Astrocyte of the hippocampus (primary cell): ENCODE data around the gene IRF8.
A peak's percentile ranks its signal among the peaks of the same experiment; 100 is the strongest.
"Not testable (repeated sequence)": the region's sequence is repeated elsewhere in the genome, so short reads cannot be mapped to it uniquely, and the experiment has no call there.

Experiments
- DNase-seq: peaks from one replicate; pipeline ENCODE4 v3.0.0; 2011; ENCODE audit warnings: low read depth, low spot score

The IRF8 gene

DNA sequence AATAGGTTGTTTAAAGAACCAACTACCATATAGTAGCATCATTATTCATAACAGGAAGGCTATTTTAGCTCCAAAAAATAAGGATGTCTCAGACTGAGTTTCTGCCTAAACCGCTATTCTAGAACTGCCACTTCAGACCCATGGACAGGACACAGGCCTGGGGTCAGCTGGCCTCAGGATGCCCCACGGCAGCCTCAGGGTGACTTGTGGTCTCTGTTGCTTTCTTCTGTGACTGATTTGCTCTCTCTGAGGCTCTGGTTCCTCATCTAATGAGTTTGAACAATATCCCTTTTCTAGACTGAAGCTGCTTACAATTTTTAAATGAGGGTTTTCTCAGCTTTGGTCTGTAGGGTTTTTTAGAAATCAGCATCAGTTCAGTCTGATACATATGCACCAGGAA lies 31.8 kb upstream of the IRF8 start:
- DNase-seq = no peak

DNA sequence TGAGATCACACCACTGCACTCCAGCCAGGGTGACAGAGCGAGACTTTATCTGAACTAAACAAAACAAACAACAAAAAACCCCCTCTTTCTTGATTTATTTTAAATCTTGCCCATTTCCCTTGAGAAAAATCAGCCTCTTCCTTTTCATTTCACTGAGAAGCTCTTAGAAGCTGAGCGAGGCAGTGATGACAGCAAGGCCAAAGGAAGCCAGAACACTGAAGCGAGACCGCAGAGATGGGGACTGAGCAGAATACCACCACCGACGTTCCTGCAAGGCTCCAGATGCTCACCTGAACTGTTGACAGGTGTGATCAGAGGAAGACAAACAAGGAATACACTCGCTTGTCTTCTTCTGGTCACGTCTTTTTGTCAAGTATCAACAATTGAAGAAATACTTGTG lies 30.5 kb upstream of the IRF8 start:
- DNase-seq = no peak

DNA sequence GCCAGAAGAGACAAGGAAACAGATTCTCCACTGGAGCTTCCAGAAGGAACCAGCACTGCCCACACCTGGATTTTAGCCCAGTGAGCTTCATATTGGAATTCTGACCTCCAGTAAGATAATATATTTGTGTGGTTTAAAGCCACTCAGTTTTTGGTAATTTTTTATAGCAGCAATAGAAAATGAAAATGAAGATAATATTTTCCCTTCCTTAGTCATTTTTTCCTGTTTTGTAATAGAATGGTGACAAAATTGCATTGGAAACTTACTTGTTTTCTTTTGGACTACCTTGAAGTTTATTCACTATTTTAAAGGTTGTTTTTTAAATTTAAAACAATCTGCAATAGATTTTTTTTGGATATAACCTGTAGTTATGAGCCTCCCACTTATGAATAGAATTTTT lies 29.8 kb upstream of the IRF8 start:
- no peak for DNase-seq

DNA sequence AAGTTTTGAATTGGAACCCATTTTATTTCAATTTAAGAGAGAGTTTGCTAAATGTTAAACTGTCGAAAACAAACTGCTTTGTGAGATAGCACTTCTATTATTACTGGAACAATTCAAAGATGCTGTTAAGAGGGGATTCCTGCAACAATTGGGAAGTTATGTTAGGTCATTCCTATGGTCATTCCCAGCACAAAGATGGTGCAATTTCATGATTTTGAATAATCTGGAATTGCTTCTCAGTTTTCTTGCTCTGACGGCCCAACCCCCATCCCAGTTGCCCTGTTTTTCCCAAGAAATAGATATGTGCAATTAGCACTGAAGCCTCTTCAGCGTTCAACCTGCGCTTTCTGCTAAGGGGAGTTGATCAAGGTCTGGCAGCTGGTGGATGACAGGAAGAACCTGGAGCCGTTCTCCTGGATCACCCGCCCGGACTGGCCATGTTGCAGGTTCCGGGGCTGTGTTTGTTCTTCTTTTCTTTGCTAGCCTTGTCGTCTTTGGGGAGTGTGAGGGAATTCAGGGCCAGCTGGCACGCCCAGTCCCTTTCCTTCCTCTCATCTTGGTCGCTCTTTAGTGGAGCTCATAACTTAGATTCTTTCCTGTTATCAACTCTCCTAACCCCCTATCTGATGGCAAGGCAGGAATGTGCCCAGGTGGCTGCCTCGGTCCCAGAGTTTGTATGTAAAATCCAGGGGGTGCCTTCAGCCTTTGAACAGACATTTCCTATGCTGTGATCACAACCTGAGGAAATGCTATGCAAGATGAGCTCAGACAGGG lies 29.0 kb upstream of the IRF8 start:
- no peak for DNase-seq

DNA sequence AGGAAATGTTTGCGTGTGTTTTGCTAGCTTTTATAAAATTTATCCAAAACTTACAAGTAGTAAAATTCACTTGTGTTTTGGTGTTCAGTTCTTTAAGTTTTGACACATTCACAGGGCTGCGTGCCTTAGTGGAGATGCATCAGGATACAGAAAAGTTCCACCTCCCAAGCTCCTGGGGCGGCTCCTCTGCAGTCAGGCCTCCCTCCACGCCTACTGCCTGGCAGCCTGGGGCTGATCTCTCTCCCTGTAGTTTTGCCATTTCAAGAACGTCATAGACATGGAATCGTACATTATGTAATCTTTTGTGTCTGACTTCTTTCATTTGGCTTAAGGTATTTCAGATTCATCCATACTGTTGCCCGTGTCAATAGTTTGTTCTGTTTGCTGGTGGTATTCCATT lies 27.2 kb upstream of the IRF8 start:
- DNase-seq = no peak

DNA sequence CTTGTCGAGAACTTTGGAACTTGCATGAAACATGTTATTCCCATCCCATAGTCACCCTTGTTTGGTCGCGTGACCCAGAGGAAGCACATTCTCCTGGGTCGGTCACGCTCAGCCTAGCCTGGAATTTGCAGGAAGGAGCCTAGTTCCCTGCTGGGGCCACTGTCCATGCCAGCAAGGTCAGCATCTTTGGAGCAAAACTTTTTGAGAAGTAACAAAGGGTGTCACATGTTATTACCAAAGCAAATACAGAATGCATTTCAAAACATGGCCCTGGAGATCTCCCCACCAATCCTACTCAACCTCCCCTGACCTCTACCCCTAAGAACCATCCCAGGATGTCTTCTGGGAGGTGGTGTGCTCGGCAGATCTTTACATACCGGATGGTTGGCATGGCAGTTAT lies 26.2 kb upstream of the IRF8 start:
- no peak for DNase-seq

DNA sequence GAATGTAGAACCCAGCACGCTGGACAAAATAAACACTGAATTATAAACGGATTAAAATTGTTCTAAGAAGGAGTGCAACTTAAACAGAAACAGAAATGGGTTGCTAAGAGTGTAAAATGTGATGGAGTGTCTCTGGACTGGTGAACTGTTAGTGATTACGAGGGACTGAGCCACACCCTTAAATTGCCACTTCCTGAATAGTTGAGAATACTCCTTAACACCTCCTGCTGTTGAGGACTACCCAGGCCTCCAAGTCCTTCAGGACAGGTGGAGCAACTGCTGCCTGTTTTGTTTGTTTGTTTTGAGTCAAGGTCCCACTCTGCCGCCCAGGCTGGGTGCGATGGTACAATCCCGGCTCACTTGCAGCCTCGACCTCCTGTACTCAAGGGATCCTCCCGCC lies 25.8 kb upstream of the IRF8 start:
- no peak for DNase-seq

DNA sequence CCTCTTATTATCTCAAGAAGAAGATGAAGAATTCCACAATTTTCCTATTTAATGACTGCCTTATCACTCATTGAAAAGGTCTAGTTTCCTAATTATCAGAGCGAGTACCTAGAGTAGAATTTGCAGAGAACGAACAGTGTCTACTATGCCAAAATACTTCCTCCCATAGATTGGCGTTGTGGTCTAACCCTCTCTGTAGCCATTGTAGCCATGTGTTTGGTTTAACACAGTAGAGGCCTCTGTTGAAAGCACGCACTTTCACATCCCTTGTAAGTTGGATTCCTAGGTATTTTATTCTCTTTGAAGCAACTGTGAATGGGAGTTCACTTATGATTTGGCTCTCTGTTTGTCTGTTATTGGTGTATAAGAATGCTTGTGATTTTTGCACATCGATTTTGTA lies 24.9 kb upstream of the IRF8 start:
- not testable (repeated sequence) for DNase-seq

DNA sequence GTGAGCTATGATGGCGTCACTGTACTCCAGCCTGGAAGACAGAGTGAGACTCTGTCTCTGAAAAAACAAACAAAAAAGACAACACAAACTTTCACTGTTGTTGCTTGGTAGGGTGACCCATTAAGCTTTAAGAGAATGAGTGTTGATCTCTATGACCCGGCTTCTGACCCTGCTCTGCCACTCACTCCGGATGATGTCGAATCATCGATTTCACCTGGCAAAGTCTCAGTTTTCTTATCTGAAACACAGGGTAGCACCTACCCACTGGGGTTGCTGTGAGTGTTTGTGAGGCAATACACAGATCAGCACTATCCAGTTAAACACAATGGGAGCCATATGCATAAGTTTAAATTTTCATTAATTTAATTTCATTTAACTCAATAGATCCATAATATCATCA lies 20.6 kb upstream of the IRF8 start:
- DNase-seq = no peak

DNA sequence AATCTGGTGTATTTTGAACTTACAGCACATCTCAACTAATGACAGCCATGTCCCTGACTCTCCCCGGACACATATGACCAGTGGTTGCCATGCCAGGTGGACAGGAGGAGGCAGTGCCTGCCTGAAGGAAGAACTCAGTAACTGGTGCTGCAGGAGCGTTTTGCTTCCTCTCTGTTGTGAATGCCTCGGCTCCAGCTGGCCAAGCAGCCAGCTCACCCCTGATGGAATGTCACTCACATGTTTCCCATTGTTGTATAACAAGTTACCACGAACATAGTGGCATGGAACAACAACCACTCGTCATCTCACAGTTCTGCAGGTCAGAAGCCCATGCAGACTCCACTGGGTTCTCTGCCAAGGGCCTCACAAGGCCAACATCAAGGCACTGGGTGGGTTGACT lies 20.1 kb upstream of the IRF8 start:
- DNase-seq = peak; percentile 61

DNA sequence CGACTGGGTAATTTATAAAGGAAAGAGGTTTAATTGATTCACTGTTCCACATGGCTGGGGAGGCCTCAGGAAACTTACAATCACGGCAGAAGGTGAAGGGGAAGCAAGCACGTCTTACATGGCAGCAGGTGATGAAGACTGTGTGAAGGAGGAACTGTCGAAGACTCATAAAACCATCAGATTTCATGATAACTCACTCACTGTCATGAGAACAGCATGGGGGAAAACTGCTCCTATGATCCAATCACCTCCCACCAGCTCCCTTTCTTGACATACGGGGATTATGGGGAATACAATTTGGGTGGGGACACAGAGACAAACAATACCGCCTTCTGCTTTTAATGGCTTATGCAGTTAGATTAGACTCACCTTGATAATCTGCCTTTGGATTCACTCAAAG lies 19.4 kb upstream of the IRF8 start:
- no peak for DNase-seq

DNA sequence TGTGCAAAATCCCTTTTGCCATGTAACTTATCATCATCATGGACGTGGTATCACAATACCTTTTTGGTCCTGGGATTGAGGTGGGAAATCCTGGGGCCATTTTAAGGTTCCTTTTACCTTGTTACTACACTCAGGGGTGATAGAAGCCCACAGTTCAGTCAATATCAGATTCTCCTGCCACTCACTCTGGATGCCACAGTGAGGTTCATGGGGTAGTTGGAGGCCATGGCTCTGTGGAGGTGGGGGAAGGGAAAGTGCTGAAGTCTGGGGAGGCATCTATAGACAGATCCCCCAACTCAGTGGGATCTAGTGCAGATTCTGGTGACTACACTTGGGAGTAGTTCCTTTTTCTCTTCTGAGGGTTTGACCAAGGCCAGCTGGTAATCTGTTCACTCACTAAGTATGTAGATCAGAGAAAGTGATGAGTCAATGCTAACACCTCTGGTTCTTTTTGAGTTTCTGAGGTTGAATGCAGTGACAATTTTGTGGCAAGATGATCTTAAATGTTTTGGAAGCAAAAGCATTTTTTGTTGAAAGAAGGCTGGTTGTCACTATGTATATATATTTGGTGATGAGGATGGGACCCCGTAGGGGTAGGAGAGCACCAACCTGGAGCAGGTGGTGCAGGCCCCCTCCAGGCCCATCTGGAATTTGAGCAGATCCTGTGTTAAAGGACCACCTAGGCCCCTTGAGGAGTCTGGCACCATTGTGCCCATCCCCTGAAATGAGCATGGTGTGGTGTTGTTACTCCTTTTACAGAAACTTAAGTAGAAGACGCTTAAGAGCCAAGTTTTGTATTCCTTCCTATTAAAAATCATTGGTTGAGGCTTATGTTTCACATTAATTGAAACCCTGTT lies 18.8 kb upstream of the IRF8 start:
- no peak for DNase-seq

DNA sequence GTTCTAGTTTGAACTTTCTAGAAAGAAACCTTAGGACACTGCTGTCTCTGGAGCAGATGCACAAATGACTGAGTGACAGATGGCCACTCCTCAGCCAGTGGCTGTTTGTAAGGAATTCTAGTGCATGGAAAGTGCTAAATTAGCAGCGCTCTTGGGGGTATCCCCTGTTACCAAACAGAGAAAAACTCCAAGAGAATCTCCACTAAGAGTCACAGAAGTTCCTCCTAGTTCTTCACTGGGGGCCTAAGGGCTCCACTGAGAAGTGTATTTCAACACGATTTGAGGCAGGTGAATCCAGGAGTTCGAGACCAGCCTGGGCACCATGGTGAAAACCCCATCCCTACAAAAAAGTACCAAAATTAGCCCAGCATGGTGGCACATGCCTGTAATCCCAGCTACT lies 18.1 kb upstream of the IRF8 start:
- no peak for DNase-seq

DNA sequence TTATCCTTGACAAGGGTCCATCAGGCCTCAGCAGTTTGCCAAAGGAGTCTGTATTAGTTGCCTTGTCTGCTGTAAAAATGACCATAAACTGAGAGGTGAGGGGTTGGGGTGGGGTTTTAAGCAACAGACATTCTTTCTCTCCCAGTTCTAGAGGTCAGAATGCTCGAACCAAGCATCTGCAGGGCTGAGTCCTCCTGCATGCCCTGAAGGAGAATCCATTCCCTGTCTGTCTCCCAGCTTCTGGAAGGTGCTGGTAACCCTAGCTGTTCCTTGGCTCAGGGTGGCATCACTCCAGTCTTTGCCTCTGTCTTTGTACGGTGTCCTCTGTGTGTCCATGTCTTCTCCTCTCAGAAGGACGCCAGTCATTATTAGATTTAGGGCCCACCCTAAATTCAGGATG lies 17.5 kb upstream of the IRF8 start:
- DNase-seq = no peak

DNA sequence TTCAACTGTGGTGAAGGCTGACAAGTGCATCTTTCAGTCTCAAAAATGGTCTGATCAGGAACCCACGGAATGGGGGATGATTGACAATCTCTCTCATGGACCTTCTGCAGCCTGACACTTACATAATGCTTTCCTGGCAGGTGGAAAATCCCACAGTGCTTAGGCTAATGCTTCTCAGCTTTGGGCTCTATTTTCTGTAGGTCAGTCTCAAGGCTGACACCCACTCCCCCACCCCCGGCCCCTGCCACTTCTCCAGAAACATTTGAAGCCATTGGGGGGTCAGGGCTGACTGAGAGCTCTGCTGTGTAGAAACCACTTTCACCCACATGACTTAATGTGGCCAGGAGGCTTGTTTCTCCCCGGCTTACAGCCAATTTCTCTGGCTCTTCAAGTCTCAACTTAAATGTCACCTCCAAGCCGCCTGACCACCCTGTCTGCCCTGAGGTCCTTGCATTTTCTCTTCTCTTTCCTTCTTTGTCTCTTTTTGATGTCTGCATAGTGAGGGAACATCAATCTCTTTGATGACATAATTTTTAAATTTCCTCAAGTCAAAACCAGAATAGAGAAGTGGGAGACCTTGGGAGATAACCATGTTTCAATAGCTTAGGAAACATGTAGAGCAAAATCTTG lies 16.7 kb upstream of the IRF8 start:
- no peak for DNase-seq

DNA sequence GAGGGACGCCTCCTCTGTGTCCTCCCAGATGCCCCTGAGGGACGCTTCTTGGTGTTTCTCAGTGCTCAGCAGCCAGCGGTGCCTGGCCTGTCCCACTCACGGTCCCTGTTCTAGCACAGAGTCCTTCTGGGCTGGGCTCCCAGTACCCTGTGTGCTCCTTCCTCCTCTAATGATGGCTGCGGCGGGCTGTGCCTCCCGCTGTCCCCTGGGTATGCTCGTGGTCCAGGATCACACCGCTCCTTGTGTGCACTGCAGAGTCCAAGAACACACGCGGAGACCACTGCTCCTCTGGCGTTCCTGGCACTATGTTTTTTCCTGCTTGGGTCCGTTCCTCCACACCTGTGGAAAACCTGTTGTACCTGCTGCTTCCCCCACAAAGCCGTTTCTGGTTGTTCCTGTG lies 15.1 kb upstream of the IRF8 start:
- no peak for DNase-seq

DNA sequence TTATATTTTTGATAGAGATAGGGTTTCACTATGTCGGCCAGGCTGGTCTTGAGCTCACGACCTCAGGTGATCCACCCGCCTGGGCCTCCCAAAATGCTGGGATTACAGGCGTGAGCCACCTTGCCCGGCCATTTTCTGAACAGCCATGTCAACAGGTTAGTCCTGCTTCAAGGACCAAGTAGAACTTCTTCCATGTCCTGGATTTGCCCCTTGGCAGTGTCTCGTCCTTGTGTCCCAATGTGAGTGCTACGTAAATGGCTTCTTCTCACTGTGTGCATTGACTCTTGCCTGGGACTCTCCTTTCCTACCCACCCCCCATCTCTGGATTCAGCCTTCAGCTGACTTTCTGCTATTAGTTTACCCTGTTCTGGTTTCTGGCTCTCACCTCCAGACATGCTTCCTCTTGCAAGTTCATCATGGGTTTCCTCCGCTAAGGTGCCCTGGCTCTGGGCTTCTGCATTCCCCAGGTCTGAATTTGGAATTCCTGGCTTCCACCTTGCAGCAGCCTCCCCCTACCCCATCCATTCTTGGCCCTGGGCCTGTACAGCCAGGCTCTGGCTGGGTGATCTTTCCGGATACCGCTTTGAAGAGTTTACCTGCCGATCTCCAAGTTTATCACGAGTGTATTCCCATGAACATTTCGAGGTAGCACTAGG lies 14.0 kb upstream of the IRF8 start:
- no peak for DNase-seq

DNA sequence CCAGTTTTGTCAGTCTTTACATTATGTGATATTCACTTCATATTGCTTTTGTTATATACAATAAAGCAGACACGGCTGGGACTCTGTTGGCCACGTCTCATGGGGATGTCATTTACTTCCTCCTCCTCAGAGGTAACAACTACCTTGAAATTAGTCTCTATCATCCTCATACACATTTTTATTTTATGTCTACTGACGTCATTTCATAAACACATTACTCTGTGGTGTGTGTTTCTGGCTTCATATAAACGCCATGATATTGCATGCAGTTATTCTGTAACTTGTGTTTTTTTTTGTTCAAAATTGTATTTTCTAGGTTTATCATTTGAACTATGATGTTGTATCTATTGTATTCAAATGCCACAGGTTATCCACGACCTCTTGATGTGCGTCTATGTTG lies 13.4 kb upstream of the IRF8 start:
- no peak for DNase-seq

DNA sequence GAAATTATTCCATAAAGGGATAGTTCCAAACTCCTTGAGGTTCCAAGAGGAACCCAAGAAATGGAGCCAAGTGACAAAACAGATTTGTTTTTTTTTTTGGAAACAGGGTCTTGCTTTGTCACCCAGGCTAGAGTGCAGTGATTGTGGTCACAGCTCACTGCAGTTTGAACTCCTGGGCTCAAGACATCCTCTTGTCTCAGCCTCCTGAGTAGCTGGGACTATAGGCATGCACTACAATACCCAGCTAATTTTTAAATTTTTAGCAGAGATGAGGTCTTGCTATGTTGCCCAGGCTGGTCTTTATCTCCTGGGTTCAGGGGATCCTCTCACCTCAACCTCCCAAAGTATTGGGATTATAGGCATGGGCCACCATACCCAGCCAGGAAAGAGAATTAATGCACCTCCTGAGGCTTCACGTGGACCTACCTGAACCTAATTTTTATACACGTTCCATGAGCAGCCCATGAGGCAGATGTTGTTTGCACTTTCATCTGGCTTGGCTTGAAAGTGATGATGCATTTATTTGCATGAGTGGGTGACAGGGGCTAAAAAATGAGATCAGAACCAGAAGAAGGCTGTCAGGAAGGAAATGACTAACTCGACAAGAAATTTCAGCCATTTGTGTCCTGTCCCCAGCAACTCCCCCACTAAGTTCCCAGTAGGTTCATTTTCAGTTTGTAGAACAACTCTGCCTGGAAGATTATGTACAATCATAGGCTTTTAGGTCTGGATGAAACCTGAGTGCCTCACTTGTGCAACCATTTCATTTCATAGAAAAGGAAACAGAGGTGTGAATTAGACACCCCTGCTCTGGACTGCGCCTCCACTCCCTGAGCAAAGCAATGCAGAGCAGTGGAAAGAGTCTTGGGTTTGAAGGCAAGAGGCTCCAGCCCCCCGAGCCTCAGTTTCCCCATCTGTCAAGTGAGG lies 10.3 kb upstream of the IRF8 start:
- DNase-seq = peak; percentile 20

DNA sequence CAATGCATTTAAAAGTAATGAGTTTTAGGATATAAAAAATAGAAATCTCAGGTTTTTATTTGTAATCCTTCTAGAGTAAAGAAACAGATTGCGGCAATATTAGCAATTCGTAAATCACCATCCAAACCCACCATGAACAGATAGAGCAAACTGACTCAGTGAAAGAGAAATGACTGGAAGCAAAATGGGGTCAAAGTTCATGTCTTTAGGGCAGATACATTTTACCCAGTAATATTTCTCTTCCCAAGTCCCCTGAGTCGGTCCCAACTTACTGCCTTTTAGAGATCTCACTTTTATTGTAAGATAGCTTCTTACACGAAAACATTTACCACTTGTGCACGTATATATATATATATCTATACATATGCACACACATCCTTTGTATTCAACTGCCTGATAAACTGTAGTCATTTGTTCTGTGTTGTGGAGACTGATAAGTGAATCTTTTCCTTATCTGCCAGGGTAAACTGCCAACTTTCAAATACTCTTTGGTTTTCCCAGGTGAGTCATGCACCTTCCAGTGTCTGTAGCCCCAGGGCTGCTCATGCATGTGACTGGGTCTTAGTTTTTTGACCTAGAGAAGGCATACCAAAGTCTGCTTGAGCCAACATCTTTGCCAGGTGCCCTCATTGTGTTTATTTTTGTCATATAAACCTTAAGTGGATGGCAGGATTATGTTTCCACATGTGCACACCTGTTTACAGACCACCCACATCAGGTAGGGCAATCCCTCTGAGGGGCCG lies 7.8 kb upstream of the IRF8 start:
- DNase-seq = no peak
